ENCODE data around the gene KLHDC7B. TPM values are rescaled to one million over a fixed set of nuclear protein-coding genes. Genes with fewer than 3 reads are reported as not detected.

Gene KLHDC7B
- total and polyA plus RNA-seq, 9 donors: 0.04 to 0.13 (median 0.10) TPM; not detected in 2

GRCh38 chr22:50581031-50581949 is 35.6 kb downstream of the KLHDC7B start:
- H3K36me3 ChIP-seq: no peaks in the 10 kb centered on the region
- H3K27ac ChIP-seq: peak overlapping the region in 1 of 2 donors; percentile 94
- 90 to 94% (median 92%) methylated on average over 22 of the region's 22 CpGs for WGBS, 3 donors
- peak overlapping the region; percentile 86 for H3K4me3 ChIP-seq
- TF ChIP-seq POLR2A (IDR thresholded peaks at IDR 0.05): no peak
- no peak for TF ChIP-seq CTCF (IDR thresholded peaks at IDR 0.05)
- TF ChIP-seq EP300 (IDR thresholded peaks at IDR 0.05): no peak
- intact Hi-C loops (cut with DNase I): no loop called here
- peaks cover 14% of the 10 kb centered on the region for H3K4me1 ChIP-seq (ENCODE audit: insufficient read depth)
- H3K9me3 ChIP-seq: no peaks in the 10 kb centered on the region
- no peaks in the 10 kb centered on the region for H3K27me3 ChIP-seq
- DNase-seq: peak in 1 of 5 donors; percentile 23

DNA sequence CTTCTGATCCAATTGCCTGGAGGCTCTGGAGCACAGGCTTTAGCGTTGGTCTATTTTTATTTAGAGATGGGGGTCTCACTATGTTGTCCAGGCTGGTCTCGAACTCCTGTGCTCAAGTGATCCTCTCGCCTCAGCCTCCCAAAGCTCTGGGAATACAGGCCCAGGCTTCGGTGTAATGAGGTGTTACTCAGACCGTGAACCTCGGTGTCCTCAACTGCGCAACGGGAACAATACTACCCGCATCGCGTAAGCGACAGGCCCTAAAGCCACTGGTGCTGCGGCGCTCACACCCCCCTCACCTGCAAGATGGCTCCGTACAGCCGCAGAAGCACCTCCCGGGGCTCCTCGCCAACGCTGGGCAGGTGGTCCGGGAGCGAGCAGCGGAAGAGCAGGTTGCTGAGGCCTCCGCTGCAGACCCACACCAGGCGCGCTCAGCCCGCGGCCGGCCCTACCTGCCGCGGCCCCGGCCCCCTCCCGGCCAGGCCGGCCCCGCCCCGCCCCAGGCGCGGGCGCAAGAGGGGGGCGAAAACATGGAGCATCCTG is 36.3 kb downstream of the KLHDC7B start:
- 7 to 18% (median 8%) methylated on average over 12 to 39 of the region's 39 CpGs for WGBS, 3 donors
- Histone ChIP-seq H3K36me3 (no peaks in the 10 kb centered on the region), H3K27ac (peak overlapping the region; percentile 59 to 94), H3K4me1 (ENCODE audit: insufficient read depth) (peaks cover 14% of the 10 kb centered on the region), H3K4me3 (peak overlapping the region; percentile 86), H3K9me3 (no peaks in the 10 kb centered on the region), H3K27me3 (no peaks in the 10 kb centered on the region)
- no peak for TF ChIP-seq CTCF (IDR thresholded peaks at IDR 0.05)
- no peak for TF ChIP-seq EP300 (IDR thresholded peaks at IDR 0.05)
- no peak for TF ChIP-seq POLR2A (IDR thresholded peaks at IDR 0.05)
- intact Hi-C loops (cut with DNase I): no loop called here
- no peak for DNase-seq

DNA sequence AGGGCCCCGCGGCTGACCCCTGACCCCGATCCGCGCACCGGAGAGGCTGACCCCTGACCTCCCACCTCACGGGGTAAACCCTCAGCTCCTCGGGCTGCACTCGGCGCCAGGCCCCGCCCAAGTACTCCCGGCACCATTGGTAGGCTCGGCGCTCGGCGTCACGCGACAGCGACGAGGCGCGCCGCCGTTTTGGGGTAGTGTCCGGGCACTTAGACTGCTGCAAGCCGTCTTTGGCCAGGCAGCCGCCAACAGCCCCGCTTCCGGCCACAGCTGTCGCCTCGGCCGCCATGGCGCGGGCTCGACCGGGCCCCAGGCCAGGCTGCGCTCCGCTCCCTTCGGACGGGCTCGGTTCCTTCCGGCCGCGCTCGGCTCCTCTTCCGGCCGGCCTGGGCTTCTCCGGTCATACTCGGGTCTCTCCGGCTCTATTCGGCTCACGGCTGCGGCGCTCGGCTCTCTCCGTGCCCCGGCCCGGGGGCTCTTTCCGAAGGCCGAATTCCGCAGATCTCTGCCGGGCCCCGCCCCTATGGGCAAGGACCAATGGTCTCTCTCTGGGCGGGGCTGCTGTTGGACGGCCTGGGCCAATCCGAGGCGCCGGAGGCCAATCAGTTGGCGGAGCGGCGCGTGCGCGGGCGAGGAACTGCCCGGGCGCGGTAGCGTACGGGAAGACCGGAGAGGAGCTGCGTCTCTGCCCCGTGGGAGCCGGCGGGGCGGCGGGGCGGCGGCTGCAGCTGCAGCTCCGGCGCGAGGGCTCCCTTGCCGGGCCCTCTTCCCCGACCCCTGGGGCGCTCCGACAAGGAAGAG is 37.0 kb downstream of the KLHDC7B start, which contains the start of gene CHKB:
Gene CHKB (minus strand): TSS at position 357 of the 801 bp plus-strand sequence. CDS start 68 bp downstream, at position 289.
- 0% methylated on average over 54 to 96 of the region's 96 CpGs for WGBS, 3 donors
- H3K4me1 ChIP-seq (ENCODE audit: insufficient read depth): peaks cover 13% of the 10 kb centered on the region
- intact Hi-C loops (cut with DNase I): no loop called here
- no peaks in the 10 kb centered on the region for H3K27me3 ChIP-seq
- no peaks in the 10 kb centered on the region for H3K36me3 ChIP-seq
- peak within 1 kb of the TSS; percentile 86 for H3K4me3 ChIP-seq
- TF ChIP-seq POLR2A (IDR thresholded peaks at IDR 0.05) (peak; percentile 78), EP300 (IDR thresholded peaks at IDR 0.05) (no peak)
- H3K27ac ChIP-seq: peak within 1 kb of the TSS; percentile 59 to 94
- H3K9me3 ChIP-seq: no peaks in the 10 kb centered on the region
- peak; percentile 98 to 99 (median 99) for DNase-seq

- intact Hi-C loops (cut with DNase I): no loop called here
Measured at GRCh38 chr22:50583294-50583861, 37.7 kb downstream of the KLHDC7B start.

More at GRCh38 chr22:50583294-50583861, 37.7 kb downstream of the KLHDC7B start:
- H3K27me3 ChIP-seq: no peaks in the 10 kb centered on the region
- TF ChIP-seq CTCF (IDR thresholded peaks at IDR 0.05) (no peak), POLR2A (IDR thresholded peaks at IDR 0.05) (no peak), EP300 (IDR thresholded peaks at IDR 0.05) (no peak)
- H3K4me3 ChIP-seq: peak overlapping the region; percentile 86
- peak overlapping the region in 1 of 2 donors; percentile 94 for H3K27ac ChIP-seq
- H3K36me3 ChIP-seq: no peaks in the 10 kb centered on the region
- no peaks in the 10 kb centered on the region for H3K9me3 ChIP-seq
- H3K4me1 ChIP-seq (ENCODE audit: insufficient read depth): peaks cover 8% of the 10 kb centered on the region
- WGBS, 3 donors: 4 to 5% (median 5%) methylated on average over 36 to 37 of the region's 37 CpGs
- DNase-seq: no peak
